Neural progenitor cell (in vitro differentiated cells): Measurements from ENCODE around the gene XYLT1. TPM values are rescaled to one million over a fixed set of nuclear protein-coding genes. Genes with fewer than 3 reads are reported as not detected.
A peak's percentile ranks its signal among the peaks of the same experiment; 100 is the strongest.

Experiments used
- DNase-seq: peaks from one replicate; pipeline ENCODE4 v3.0.0-alpha.2; 2016; ENCODE audit warnings: low spot score
- H2AFZ ChIP-seq: fragments of 200-600 bp; sonication (generic); replicated peaks from 2 replicates; pipeline ENCODE4 v1.6.1; 2016; ENCODE audit warnings: antibody characterized with exemption
- H3F3A ChIP-seq: fragments of 200-600 bp; sonication (generic); 2 replicates; pipeline ENCODE4 v1.6.1; 2016; ENCODE audit warnings: antibody characterized with exemption, low read depth
- H3K27ac ChIP-seq: fragments of 200-600 bp; sonication (generic); 2 replicates; pipeline ENCODE4 v1.5.1; 2016; ENCODE audit warnings: mild to moderate bottlenecking
- H3K27me3 ChIP-seq: fragments of 200-600 bp; sonication (generic); 2 replicates; pipeline ENCODE4 v1.6.1; 2016; ENCODE audit warnings: mild to moderate bottlenecking, moderate library complexity
- H3K36me3 ChIP-seq: fragments of 200-600 bp; sonication (generic); 2 replicates; pipeline ENCODE4 v1.5.1; 2016
- H3K4me1 ChIP-seq: fragments of 200-600 bp; sonication (generic); 2 replicates; pipeline ENCODE4 v1.6.1; 2016; ENCODE audit warnings: mixed run types
- H3K4me2 ChIP-seq: fragments of 200-600 bp; sonication (generic); 2 replicates; pipeline ENCODE4 v1.6.1; 2016
- H3K4me3 ChIP-seq: fragments of 200-600 bp; sonication (generic); 2 replicates; pipeline ENCODE4 v1.5.1; 2016
- H3K79me2 ChIP-seq: fragments of 200-600 bp; sonication (generic); 2 replicates; pipeline ENCODE4 v1.6.1; 2016; ENCODE audit warnings: low read depth
- H3K9ac ChIP-seq: fragments of 200-600 bp; sonication (generic); 2 replicates; pipeline ENCODE4 v1.6.1; 2016
- H3K9me3 ChIP-seq: fragments of 200-600 bp; sonication (generic); 2 replicates; pipeline ENCODE4 v1.5.1; 2016; ENCODE audit warnings: low read depth
- H4K20me1 ChIP-seq: fragments of 200-600 bp; sonication (generic); 2 replicates; pipeline ENCODE4 v1.6.1; 2016; ENCODE audit warnings: low read depth
- H3K27ac Mint-ChIP-seq: 3 replicates; pipeline ENCODE4 v1.8.0; 2021; ENCODE audit warnings: mixed read lengths
- H3K27me3 Mint-ChIP-seq: 2 replicates; pipeline ENCODE4 v1.8.0; 2022; ENCODE audit warnings: low read depth, mild to moderate bottlenecking, inconsistent platforms, moderate library complexity, mixed read lengths; ENCODE audit not compliant: insufficient read depth
- H3K36me3 Mint-ChIP-seq: 3 replicates; pipeline ENCODE4 v1.8.0; 2021; ENCODE audit warnings: mixed read lengths
- H3K4me1 Mint-ChIP-seq: 3 replicates; pipeline ENCODE4 v1.8.0; 2021; ENCODE audit warnings: mixed read lengths
- H3K4me3 Mint-ChIP-seq: 3 replicates; pipeline ENCODE4 v1.8.0; 2021; ENCODE audit warnings: mild to moderate bottlenecking, moderate library complexity, mixed read lengths
- H3K9me3 Mint-ChIP-seq: 3 replicates; pipeline ENCODE4 v1.8.0; 2020; ENCODE audit warnings: mixed read lengths
- CTCF ChIP-seq: fragments of 200-600 bp; sonication (generic); IDR thresholded peaks from 2 replicates; pipeline ENCODE4 v1.5.1; 2017; ENCODE audit warnings: antibody characterized with exemption, mild to moderate bottlenecking
- EZH2 ChIP-seq: fragments of 200-600 bp; sonication (generic); IDR thresholded peaks from 2 replicates; pipeline ENCODE4 v1.6.1; 2017; ENCODE audit warnings: antibody characterized with exemption, mild to moderate bottlenecking, moderate library complexity
- EZH2phosphoT487 ChIP-seq: fragments of 200-600 bp; sonication (generic); IDR thresholded peaks from 2 replicates; pipeline ENCODE4 v1.6.1; 2017; ENCODE audit warnings: antibody characterized with exemption
- total RNA-seq: library from RNA; depleted of rRNA; stranded (reverse); fragments of >200 nt; gene quantifications from 2 replicates; pipeline ENCODE4 v1.2.3, GENCODE V29; 2015; ENCODE audit warnings: low replicate concordance

The XYLT1 gene
- total RNA-seq, 1 donor from 2014 or later, result 5.9 TPM

- Mint-ChIP-seq H3K4me3 (peak overlapping the region; percentile 6), H3K4me1 (peaks cover 74% of the 10 kb centered on the region), H3K9me3 (no peaks in the 10 kb centered on the region), H3K27ac (no peak overlapping the region), H3K27me3 (peaks cover 3% of the 10 kb centered on the region), H3K36me3 (no peaks in the 10 kb centered on the region)
- DNase-seq, result no peak
- Histone ChIP-seq H3F3A (peaks cover 23% of the 10 kb centered on the region), H3K4me3 (no peak overlapping the region), H3K4me2 (peak overlapping the region; percentile 25), H3K27me3 (peaks cover 29% of the 10 kb centered on the region), H3K9me3 (no peaks in the 10 kb centered on the region), H3K9ac (no peak overlapping the region), H3K36me3 (no peaks in the 10 kb centered on the region), H4K20me1 (peaks cover 42% of the 10 kb centered on the region), H3K27ac (no peak overlapping the region), H3K4me1 (peaks cover 51% of the 10 kb centered on the region), H2AFZ (no peak overlapping the region), H3K79me2 (peaks cover 7% of the 10 kb centered on the region)
- TF ChIP-seq CTCF (no peak), EZH2phosphoT487 (no peak), EZH2 (no peak)
Measured at GRCh38 chr16:17382949-17383863, 87.6 kb downstream of the XYLT1 start.

- no peak overlapping the region for H2AFZ ChIP-seq
- H3K9me3 ChIP-seq, result no peaks in the 10 kb centered on the region
- DNase-seq, result no peak
- H3K4me1 ChIP-seq, result peaks cover 55% of the 10 kb centered on the region
- H3K79me2 ChIP-seq, result peaks cover 7% of the 10 kb centered on the region
- TF ChIP-seq EZH2 (no peak), EZH2phosphoT487 (no peak), CTCF (no peak)
- peaks cover 3% of the 10 kb centered on the region for H3K27me3 Mint-ChIP-seq
- peaks cover 33% of the 10 kb centered on the region for H3K27me3 ChIP-seq
- peaks cover 79% of the 10 kb centered on the region for H3K4me1 Mint-ChIP-seq
- no peaks in the 10 kb centered on the region for H3K9me3 Mint-ChIP-seq
- H3K4me2 ChIP-seq, result peak overlapping the region; percentile 25
- no peaks in the 10 kb centered on the region for H3K36me3 Mint-ChIP-seq
- H3K27ac Mint-ChIP-seq, result no peak overlapping the region
- H3K4me3 Mint-ChIP-seq, result no peak overlapping the region
- no peak overlapping the region for H3K27ac ChIP-seq
- no peak overlapping the region for H3K9ac ChIP-seq
- H4K20me1 ChIP-seq, result peaks cover 49% of the 10 kb centered on the region
- H3F3A ChIP-seq, result peaks cover 26% of the 10 kb centered on the region
- H3K36me3 ChIP-seq, result no peaks in the 10 kb centered on the region
- H3K4me3 ChIP-seq, result no peak overlapping the region
Measured at GRCh38 chr16:17382514-17382913, 88.2 kb downstream of the XYLT1 start.

- H3K79me2 ChIP-seq, result peaks cover 7% of the 10 kb centered on the region
- no peak overlapping the region for H3K4me2 ChIP-seq
- TF ChIP-seq EZH2 (no peak), EZH2phosphoT487 (no peak), CTCF (no peak)
- Mint-ChIP-seq H3K36me3 (no peaks in the 10 kb centered on the region), H3K27me3 (peaks cover 3% of the 10 kb centered on the region), H3K9me3 (no peaks in the 10 kb centered on the region), H3K4me3 (no peak overlapping the region), H3K4me1 (peaks cover 83% of the 10 kb centered on the region), H3K27ac (no peak overlapping the region)
- peaks cover 29% of the 10 kb centered on the region for H3F3A ChIP-seq
- H3K4me1 ChIP-seq, result peaks cover 52% of the 10 kb centered on the region
- no peak overlapping the region for H3K9ac ChIP-seq
- no peak overlapping the region for H3K27ac ChIP-seq
- no peaks in the 10 kb centered on the region for H3K36me3 ChIP-seq
- H3K4me3 ChIP-seq, result no peak overlapping the region
- no peak for DNase-seq
- peaks cover 33% of the 10 kb centered on the region for H3K27me3 ChIP-seq
- no peak overlapping the region for H2AFZ ChIP-seq
- H4K20me1 ChIP-seq, result peaks cover 56% of the 10 kb centered on the region
- no peaks in the 10 kb centered on the region for H3K9me3 ChIP-seq
Measured at GRCh38 chr16:17381784-17382183, 89.0 kb downstream of the XYLT1 start.
